OCI-LY1 (cell line): ENCODE data around the gene PACS2.

Source experiments
- H2AFZ ChIP-seq: fragments of 200-600 bp; sonication (generic), shearing (Covaris generic); 2 replicates; pipeline ENCODE4 v1.6.0; 2014; ENCODE audit warnings: antibody characterized with exemption, mild to moderate bottlenecking, low read length
- H3F3A ChIP-seq: fragments of 200-600 bp; sonication (generic), shearing (Covaris generic); 2 replicates; pipeline ENCODE4 v1.6.0; 2014; ENCODE audit warnings: mild to moderate bottlenecking, antibody characterized with exemption, low read length, moderate library complexity; ENCODE audit not compliant: insufficient read depth
- H3K27ac ChIP-seq: fragments of 200-600 bp; sonication (generic); 2 replicates; pipeline ENCODE4 v1.5.1; 2014; ENCODE audit warnings: low read length, mixed run types, mild to moderate bottlenecking, low read depth; ENCODE audit not compliant: poor library complexity, severe bottlenecking
- H3K27me3 ChIP-seq: fragments of 200-600 bp; sonication (generic); 2 replicates; pipeline ENCODE4 v1.6.0; 2014; ENCODE audit warnings: antibody characterized with exemption, mild to moderate bottlenecking, low read length, moderate library complexity; ENCODE audit not compliant: insufficient read depth
- H3K36me3 ChIP-seq: fragments of 200-600 bp; sonication (generic); 2 replicates; pipeline ENCODE4 v1.6.1; 2014; ENCODE audit warnings: mild to moderate bottlenecking, antibody characterized with exemption, low read length, moderate library complexity, mixed read lengths; ENCODE audit not compliant: insufficient read depth
- H3K4me1 ChIP-seq: fragments of 200-600 bp; sonication (generic); 2 replicates; pipeline ENCODE4 v1.5.1; 2014; ENCODE audit warnings: mild to moderate bottlenecking, low read length, moderate library complexity; ENCODE audit not compliant: insufficient read depth, severe bottlenecking
- H3K4me2 ChIP-seq: fragments of 200-600 bp; sonication (generic), shearing (Covaris generic); 2 replicates; pipeline ENCODE4 v1.6.1; 2014; ENCODE audit warnings: low read length
- H3K4me3 ChIP-seq: fragments of 200-600 bp; sonication (generic); 2 replicates; pipeline ENCODE4 v1.5.1; 2014; ENCODE audit warnings: low read length, low read depth, mild to moderate bottlenecking, mixed read lengths; ENCODE audit not compliant: poor library complexity, severe bottlenecking
- H3K79me2 ChIP-seq: fragments of 200-600 bp; shearing (Covaris generic); 2 replicates; pipeline ENCODE4 v1.6.1; 2016; ENCODE audit warnings: mixed run types, low read length, mixed read lengths; ENCODE audit not compliant: insufficient read depth
- H3K9ac ChIP-seq: fragments of 200-600 bp; sonication (generic), shearing (Covaris generic); 2 replicates; pipeline ENCODE4 v1.6.1; 2014; ENCODE audit warnings: mild to moderate bottlenecking, low read length, mixed read lengths
- H3K9me2 ChIP-seq: fragments of 200-600 bp; sonication (generic), shearing (Covaris generic); 2 replicates; pipeline ENCODE4 v1.6.1; 2014; ENCODE audit warnings: low read depth, mild to moderate bottlenecking, low read length, mixed read lengths
- H3K9me3 ChIP-seq: fragments of 200-600 bp; shearing (Covaris generic); 2 replicates; pipeline ENCODE4 v1.6.1; 2014; ENCODE audit warnings: low read length, mixed read lengths
- H4K20me1 ChIP-seq: fragments of 200-600 bp; sonication (generic), shearing (Covaris generic); 2 replicates; pipeline ENCODE4 v1.6.0; 2016; ENCODE audit warnings: mild to moderate bottlenecking, low read length; ENCODE audit not compliant: insufficient read depth
- EZH2 ChIP-seq: fragments of 200-600 bp; sonication (generic), shearing (Covaris generic); IDR thresholded peaks from 2 replicates; pipeline ENCODE4 v1.8.0; 2017; ENCODE audit warnings: borderline replicate concordance, mixed run types, mild to moderate bottlenecking, antibody characterized with exemption, low read length, moderate library complexity, mixed read lengths
- TF ChIP-seq, protein P1 (sequence below): fragments of 200-600 bp; sonication (generic), shearing (Covaris generic); IDR thresholded peaks from 2 replicates; pipeline ENCODE4 v1.5.1; 2017; ENCODE audit warnings: mild to moderate bottlenecking, antibody characterized with exemption, low read length, moderate library complexity, mixed read lengths

The PACS2 gene

DNA sequence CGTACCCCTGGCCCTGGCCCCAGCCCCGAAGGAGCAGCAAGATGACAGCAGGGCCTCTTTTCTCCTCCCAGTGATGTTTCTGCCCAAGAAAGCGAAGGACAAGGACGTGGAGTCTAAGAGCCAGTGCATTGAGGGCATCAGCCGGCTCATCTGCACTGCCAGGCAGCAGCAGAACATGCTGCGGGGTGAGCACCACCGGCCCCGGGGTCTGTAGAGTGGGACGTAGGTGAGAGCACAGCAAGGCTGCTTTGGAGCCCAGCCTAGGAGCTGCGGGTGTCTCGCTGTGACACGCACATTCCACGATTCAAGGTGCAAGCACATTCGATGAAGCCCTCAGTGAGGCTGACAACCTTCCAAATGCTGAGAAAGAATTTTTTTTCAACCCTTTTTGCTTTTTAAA, 78.6 kb downstream of the PACS2 start:
- TF ChIP-seq EZH2: no peak
- TF ChIP-seq, protein P1, sequence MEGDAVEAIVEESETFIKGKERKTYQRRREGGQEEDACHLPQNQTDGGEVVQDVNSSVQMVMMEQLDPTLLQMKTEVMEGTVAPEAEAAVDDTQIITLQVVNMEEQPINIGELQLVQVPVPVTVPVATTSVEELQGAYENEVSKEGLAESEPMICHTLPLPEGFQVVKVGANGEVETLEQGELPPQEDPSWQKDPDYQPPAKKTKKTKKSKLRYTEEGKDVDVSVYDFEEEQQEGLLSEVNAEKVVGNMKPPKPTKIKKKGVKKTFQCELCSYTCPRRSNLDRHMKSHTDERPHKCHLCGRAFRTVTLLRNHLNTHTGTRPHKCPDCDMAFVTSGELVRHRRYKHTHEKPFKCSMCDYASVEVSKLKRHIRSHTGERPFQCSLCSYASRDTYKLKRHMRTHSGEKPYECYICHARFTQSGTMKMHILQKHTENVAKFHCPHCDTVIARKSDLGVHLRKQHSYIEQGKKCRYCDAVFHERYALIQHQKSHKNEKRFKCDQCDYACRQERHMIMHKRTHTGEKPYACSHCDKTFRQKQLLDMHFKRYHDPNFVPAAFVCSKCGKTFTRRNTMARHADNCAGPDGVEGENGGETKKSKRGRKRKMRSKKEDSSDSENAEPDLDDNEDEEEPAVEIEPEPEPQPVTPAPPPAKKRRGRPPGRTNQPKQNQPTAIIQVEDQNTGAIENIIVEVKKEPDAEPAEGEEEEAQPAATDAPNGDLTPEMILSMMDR: no peak
- H3K9me3 ChIP-seq: no peaks in the 10 kb centered on the region
- no peak overlapping the region for H2AFZ ChIP-seq
- H3K9me2 ChIP-seq: no peaks in the 10 kb centered on the region
- H3K9ac ChIP-seq: no peak overlapping the region
- no peak overlapping the region for H3K27ac ChIP-seq
- no peaks in the 10 kb centered on the region for H3K79me2 ChIP-seq
- H3K27me3 ChIP-seq: peaks cover 11% of the 10 kb centered on the region; the same call in 1 of the 2 replicates
- no peaks in the 10 kb centered on the region for H3K36me3 ChIP-seq
- no peaks in the 10 kb centered on the region for H3F3A ChIP-seq
- H4K20me1 ChIP-seq: no peaks in the 10 kb centered on the region
- H3K4me2 ChIP-seq: no peak overlapping the region
- peaks cover 7% of the 10 kb centered on the region for H3K4me1 ChIP-seq
- no peak overlapping the region for H3K4me3 ChIP-seq

DNA sequence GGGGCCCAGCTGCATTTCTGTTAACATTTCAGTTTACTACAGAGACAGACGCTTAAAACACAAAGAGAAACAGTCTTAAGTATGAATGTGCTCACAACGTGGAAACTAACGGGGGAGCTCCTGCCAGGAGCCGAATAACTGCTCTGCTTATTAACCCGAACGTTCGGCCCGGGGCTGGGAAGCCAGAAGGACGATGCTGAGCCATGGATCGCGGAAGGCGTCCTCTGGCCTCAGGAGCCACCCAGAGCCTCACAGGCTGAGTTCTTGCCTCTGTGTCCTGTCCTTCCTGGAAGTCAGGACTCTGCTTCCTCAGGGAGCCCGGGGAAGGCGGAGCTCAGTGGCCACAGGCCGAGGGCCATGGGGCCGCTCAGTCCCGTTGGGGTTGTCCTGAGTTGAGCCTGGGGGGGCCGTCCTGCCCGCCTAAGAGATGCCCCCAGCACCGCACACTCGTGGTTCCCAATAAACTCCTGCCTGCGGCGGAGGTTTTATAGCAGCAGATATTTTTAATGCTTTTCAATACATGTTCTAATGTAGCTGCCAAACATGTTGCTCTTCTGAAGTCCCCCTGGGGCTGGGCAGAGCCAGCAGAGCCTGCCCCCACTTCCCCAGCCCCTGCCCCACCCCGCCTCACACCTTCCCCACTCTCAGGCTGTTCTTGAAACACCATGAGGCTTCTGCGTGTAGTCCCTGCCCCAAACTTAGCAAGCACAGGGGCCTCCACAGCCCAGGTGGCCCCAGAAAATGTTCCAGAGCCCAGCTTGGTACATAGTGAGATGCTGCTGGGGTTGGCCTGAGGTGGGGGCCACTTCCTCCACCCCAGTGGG, 80.4 kb downstream of the PACS2 start:
- H3K9ac ChIP-seq: no peak overlapping the region
- peaks cover 19% of the 10 kb centered on the region for H3K4me1 ChIP-seq

DNA sequence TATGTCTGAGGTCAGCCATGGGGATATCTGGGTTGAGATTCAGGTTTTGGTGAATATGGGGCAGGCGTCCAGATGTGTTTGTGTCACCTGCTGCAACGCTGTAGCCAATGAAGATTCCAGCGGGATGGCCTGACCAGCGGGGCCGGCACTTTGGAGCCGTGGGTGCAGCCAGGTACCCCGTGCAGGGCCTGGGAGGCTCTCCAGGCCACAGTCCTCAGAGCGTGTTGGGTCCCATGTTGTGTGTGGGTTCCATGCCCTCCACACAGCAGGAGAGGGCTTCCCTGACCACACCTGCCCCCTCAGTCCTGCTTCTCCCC, 80.9 kb downstream of the PACS2 start:
- peaks cover 13% of the 10 kb centered on the region for H3K36me3 ChIP-seq
- H3K4me2 ChIP-seq: no peak overlapping the region
- H3K9me3 ChIP-seq: no peaks in the 10 kb centered on the region
- TF ChIP-seq, protein P1: no peak
- no peak for TF ChIP-seq EZH2
- H3K4me1 ChIP-seq: peaks cover 19% of the 10 kb centered on the region
- no peak overlapping the region for H3K4me3 ChIP-seq
- no peak overlapping the region for H3K27ac ChIP-seq
- H2AFZ ChIP-seq: no peak overlapping the region
- H4K20me1 ChIP-seq: no peaks in the 10 kb centered on the region
- no peak overlapping the region for H3K9ac ChIP-seq
- H3F3A ChIP-seq: no peaks in the 10 kb centered on the region
- H3K9me2 ChIP-seq: no peaks in the 10 kb centered on the region
- H3K27me3 ChIP-seq: peaks cover 7% of the 10 kb centered on the region; the same call in 1 of the 2 replicates
- no peaks in the 10 kb centered on the region for H3K79me2 ChIP-seq

More for the DNA sequence above, 80.4 kb downstream of the PACS2 start:
- Histone ChIP-seq H3K9me3 (no peaks in the 10 kb centered on the region), H3K27me3 (peaks cover 7% of the 10 kb centered on the region; the same call in 1 of the 2 replicates), H3K27ac (no peak overlapping the region), H3K79me2 (no peaks in the 10 kb centered on the region), H2AFZ (no peak overlapping the region), H3K4me3 (no peak overlapping the region), H3F3A (no peaks in the 10 kb centered on the region), H4K20me1 (no peaks in the 10 kb centered on the region), H3K9me2 (no peaks in the 10 kb centered on the region), H3K36me3 (peaks cover 8% of the 10 kb centered on the region), H3K4me2 (no peak overlapping the region)
- TF ChIP-seq, protein P1: no peak
- no peak for TF ChIP-seq EZH2
